ENCODE data around the gene CCL7. TPM values are rescaled to one million over a fixed set of nuclear protein-coding genes. Genes with fewer than 3 reads are reported as not detected.

The CCL7 gene
- total RNA-seq, 2 donors from 2014 or later = not detected

DNA sequence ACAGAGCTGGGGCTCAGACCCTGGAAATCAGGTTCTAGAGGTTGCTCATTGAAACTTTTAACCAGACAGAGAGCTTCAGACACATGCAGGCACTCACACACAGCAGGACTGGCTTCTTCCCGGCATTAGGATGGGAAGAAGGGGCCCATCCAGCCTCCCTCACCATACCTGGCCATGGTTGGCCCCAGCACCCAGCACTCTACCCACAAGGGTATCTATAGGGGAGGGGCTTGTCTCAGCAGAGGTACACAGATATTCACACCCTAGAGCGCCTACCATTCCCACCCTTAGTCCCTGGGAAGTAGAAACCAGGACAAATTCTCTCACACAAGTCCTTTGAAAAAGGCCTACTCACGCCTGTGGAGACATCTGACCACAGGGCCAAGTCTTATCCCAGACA is 35.4 kb upstream of the CCL7 start:
- Histone ChIP-seq H3K27ac (peak overlapping the region; percentile 64 to 72), H3K4me3 (no peak overlapping the region), H3K36me3 (no peaks in the 10 kb centered on the region), H3K9me3 (peaks cover 0 to 6% of the 10 kb centered on the region in 2 donors), H3K4me1 (peaks cover 0 to 57% of the 10 kb centered on the region in 2 donors), H3K27me3 (no peaks in the 10 kb centered on the region)
- TF ChIP-seq, protein P1, sequence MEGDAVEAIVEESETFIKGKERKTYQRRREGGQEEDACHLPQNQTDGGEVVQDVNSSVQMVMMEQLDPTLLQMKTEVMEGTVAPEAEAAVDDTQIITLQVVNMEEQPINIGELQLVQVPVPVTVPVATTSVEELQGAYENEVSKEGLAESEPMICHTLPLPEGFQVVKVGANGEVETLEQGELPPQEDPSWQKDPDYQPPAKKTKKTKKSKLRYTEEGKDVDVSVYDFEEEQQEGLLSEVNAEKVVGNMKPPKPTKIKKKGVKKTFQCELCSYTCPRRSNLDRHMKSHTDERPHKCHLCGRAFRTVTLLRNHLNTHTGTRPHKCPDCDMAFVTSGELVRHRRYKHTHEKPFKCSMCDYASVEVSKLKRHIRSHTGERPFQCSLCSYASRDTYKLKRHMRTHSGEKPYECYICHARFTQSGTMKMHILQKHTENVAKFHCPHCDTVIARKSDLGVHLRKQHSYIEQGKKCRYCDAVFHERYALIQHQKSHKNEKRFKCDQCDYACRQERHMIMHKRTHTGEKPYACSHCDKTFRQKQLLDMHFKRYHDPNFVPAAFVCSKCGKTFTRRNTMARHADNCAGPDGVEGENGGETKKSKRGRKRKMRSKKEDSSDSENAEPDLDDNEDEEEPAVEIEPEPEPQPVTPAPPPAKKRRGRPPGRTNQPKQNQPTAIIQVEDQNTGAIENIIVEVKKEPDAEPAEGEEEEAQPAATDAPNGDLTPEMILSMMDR (IDR thresholded peaks at IDR 0.05) = no peak
- DNase-seq (ENCODE audit: low spot score) = no peak

DNA sequence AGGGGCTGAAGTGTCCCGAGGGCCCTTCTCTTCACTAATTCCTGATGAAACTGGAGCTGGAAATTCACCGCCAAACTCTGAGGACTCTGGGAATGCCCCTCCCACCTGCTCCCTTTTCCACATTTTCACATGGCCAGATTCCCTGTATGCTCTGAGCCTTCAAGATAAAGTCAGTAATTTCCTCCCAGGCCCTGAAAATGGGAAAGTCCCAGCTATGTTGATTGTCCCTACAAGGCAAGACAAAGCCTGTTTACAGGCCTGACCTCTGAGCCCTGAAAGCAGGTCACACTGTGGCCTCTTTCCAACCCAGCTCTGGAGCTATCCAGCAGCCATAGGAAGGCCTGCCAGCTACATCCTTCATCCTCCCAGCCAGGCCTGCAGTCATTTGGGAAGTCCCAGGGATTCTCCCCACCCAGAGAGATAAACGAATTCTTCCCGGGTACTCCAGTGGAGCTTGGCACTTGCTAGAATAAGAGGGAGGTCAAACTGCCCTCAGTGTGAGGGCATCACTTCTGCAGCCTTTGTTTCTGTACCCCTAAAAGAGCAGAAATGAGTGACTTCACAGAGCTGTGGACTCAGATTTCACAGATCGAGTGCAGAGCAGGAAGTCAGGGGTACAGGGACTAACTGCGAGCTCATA is 34.5 kb upstream of the CCL7 start:
- H3K27me3 ChIP-seq = no peaks in the 10 kb centered on the region
- H3K4me3 ChIP-seq = no peak overlapping the region
- H3K9me3 ChIP-seq = peaks cover 0 to under 1% of the 10 kb centered on the region in 2 donors
- H3K36me3 ChIP-seq = no peaks in the 10 kb centered on the region
- TF ChIP-seq, protein P1 (IDR thresholded peaks at IDR 0.05) = no peak
- DNase-seq (ENCODE audit: low spot score) = peak; percentile 75
- peaks cover 0 to 65% of the 10 kb centered on the region in 2 donors for H3K4me1 ChIP-seq
- peak overlapping the region; percentile 64 to 72 for H3K27ac ChIP-seq

DNA sequence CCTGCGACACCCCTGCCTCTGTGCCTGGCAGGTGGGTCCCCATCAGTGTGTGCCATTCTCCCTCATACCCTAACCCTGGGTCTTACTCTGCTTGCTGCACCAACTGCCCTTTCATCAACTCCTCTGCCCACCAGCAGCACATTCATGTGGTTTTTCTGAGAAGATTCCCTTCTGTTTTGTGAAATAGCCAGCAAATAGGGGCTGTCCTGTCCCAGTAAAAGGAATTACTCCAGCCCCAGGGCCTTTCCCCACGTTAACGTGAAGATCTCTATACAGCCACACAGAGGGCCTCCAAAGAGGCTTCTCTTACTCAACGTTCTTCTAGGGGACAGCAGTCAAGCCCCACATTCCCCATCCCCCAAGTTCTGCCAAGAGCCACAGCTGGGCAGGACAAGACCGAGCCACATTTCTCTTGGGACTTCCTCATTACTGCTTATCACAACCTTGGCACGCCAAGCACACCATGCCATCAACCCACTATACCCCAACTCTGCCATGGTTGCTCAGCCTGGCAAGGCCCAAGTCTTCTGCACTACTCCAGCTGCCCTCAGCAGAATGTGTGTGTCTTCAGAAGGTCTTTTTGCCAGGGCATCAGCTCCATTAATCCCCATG is 33.6 kb upstream of the CCL7 start:
- Histone ChIP-seq H3K9me3 (no peaks in the 10 kb centered on the region), H3K4me3 (no peak overlapping the region), H3K27me3 (no peaks in the 10 kb centered on the region), H3K36me3 (no peaks in the 10 kb centered on the region), H3K4me1 (peaks cover 0 to 74% of the 10 kb centered on the region in 2 donors), H3K27ac (peak overlapping the region; percentile 64 to 72)
- TF ChIP-seq, protein P1 (IDR thresholded peaks at IDR 0.05) = no peak
- DNase-seq (ENCODE audit: low spot score) = no peak

- H3K36me3 ChIP-seq = no peaks in the 10 kb centered on the region
- no peak overlapping the region for H3K4me3 ChIP-seq
- H3K27me3 ChIP-seq = no peaks in the 10 kb centered on the region
- H3K27ac ChIP-seq = peak overlapping the region; percentile 1 to 9
- no peak for DNase-seq (ENCODE audit: low spot score)
- TF ChIP-seq, protein P1 (IDR thresholded peaks at IDR 0.05) = no peak
- no peaks in the 10 kb centered on the region for H3K9me3 ChIP-seq
- H3K4me1 ChIP-seq = peaks cover 0 to 85% of the 10 kb centered on the region in 2 donors
Observed at GRCh38 chr17:34237458-34237857, 32.6 kb upstream of the CCL7 start.

GRCh38 chr17:34241062-34241461 is 29.0 kb upstream of the CCL7 start:
- TF ChIP-seq, protein P1 (IDR thresholded peaks at IDR 0.05) = no peak
- no peak for DNase-seq (ENCODE audit: low spot score)
- no peaks in the 10 kb centered on the region for H3K27me3 ChIP-seq
- H3K9me3 ChIP-seq = no peaks in the 10 kb centered on the region
- H3K36me3 ChIP-seq = no peaks in the 10 kb centered on the region
- H3K27ac ChIP-seq = peak overlapping the region in 1 of 2 donors; percentile 33
- H3K4me1 ChIP-seq = peaks cover 0 to 78% of the 10 kb centered on the region in 2 donors
- no peak overlapping the region for H3K4me3 ChIP-seq

Measured in right atrium auricular region (tissue), 2 donors.